K562 (cell line): ENCODE measurements around the gene TAF8. TPM values are rescaled to one million over a fixed set of nuclear protein-coding genes. Genes with fewer than 3 reads are reported as not detected.

ENCODE experiments used
- BHLHE40 ChIP-seq: IDR thresholded peaks from 2 replicates; pipeline ENCODE4 v1.6.1; 2011; ENCODE audit warnings: low read length, improper control_type of control experiment
- HNRNPLL ChIP-seq: fragments of 200-400 bp; formaldehyde crosslinking; IDR thresholded peaks from 2 replicates; pipeline ENCODE4 v1.6.1; 2017; ENCODE audit warnings: low read length, low read depth, mild to moderate bottlenecking; ENCODE audit not compliant: poor library complexity, severe bottlenecking
- KDM4B ChIP-seq, 2 experiments: fragments of 450-650 bp in 1 of 2; sonication (generic) in 1 of 2; IDR thresholded peaks; 2 replicates each; pipeline ENCODE4 v1.6.1; 2016 to 2017; ENCODE audit warnings: borderline replicate concordance in 2 of 2, antibody characterized with exemption in 1 of 2, low read depth in 1 of 2, mild to moderate bottlenecking in 1 of 2
- MXI1 ChIP-seq: IDR thresholded peaks from 2 replicates; pipeline ENCODE4 v1.6.1; 2011; ENCODE audit warnings: low read depth, mild to moderate bottlenecking, improper control_type of control experiment, low read length
- NR3C1 ChIP-seq: sonication (generic); formaldehyde crosslinking; IDR thresholded peaks from 2 replicates; pipeline ENCODE4 v1.8.1; 2022; ENCODE audit warnings: missing genetic modification reagents
- POLR2AphosphoS2 ChIP-seq: IDR thresholded peaks from 2 replicates; pipeline ENCODE4 v1.6.1; 2012; ENCODE audit warnings: low read length, improper control_type of control experiment
- PRMT5 ChIP-seq: sonication (generic); formaldehyde crosslinking; IDR thresholded peaks from 2 replicates; pipeline ENCODE4 v1.5.0; 2020; ENCODE audit warnings: missing genetic modification reagents
- SRSF7 ChIP-seq: fragments of 200-400 bp; formaldehyde crosslinking; optimal IDR thresholded peaks from 2 replicates; pipeline ENCODE3; 2017; ENCODE audit warnings: mild to moderate bottlenecking, low read depth, low read length
- ZFP30 ChIP-seq: fragments of 250-450 bp; sonication (Bioruptor Pico); IDR thresholded peaks from 2 replicates; pipeline ENCODE4 v1.8.0; 2022; ENCODE audit warnings: moderate library complexity, mild to moderate bottlenecking, inconsistent platforms, borderline replicate concordance
- ZNF347 ChIP-seq: fragments of 450-650 bp; formaldehyde crosslinking; IDR thresholded peaks from 2 replicates; pipeline ENCODE4 v1.4.0; 2020; ENCODE audit warnings: low read depth, mild to moderate bottlenecking, moderate library complexity
- ZNF445 ChIP-seq: fragments of 250-450 bp; sonication (Bioruptor Pico); IDR thresholded peaks from 2 replicates; pipeline ENCODE4 v1.4.0; 2020; ENCODE audit warnings: low read depth, mild to moderate bottlenecking, moderate library complexity
- ZNF57 ChIP-seq: fragments of 450-650 bp; formaldehyde crosslinking; IDR thresholded peaks from 2 replicates; pipeline ENCODE4 v1.4.0; 2020; ENCODE audit warnings: mild to moderate bottlenecking, moderate library complexity
- ZNF766 ChIP-seq: fragments of 200-800 bp; sonication (Bioruptor generic); conservative IDR thresholded peaks from 2 replicates; pipeline ENCODE4 v1.6.1; 2016; ENCODE audit warnings: missing genetic modification characterization, missing compliant biosample characterization
- polyA plus RNA-seq, 8 experiments: library from polyadenylated mRNA; depleted of rRNA in 4 of 8; stranded (reverse) in 5 of 8; unstranded in 3 of 8; fragments of >200 nt; fragmentation: Nextera tagmentation in 2 of 8; fragmentation: Illumina TruSeq in 1 of 8; extraction: Ambion mirVana in 2 of 8; extraction: Trizol in 1 of 8; gene quantifications; 2 replicates each; pipeline versions ENCODE4 v1.2.1 to v1.2.3, GENCODE V29; 2011 to 2014; ENCODE audit warnings: inconsistent platforms in 1 of 8, missing spikeins in 1 of 8
- total RNA-seq, 7 experiments: library from RNA; depleted of rRNA in 6 of 7; stranded (reverse); fragments of >200 nt in 6 of 7; fragmentation: Illumina TruSeq in 2 of 7; extraction: Trizol in 2 of 7; gene quantifications; 2 replicates each; pipeline versions ENCODE4 v1.2.1 to v1.2.3, GENCODE V29; 2011 to 2021; ENCODE audit warnings: low replicate concordance in 1 of 7
- TF ChIP-seq, protein P1 (sequence below), 2 experiments: IDR thresholded peaks; 2 replicates each; pipeline ENCODE4 v1.6.1; 2011; ENCODE audit warnings: borderline replicate concordance in 1 of 2, control low read depth in 1 of 2, low read depth in 1 of 2, low read length in 1 of 2, mild to moderate bottlenecking in 1 of 2, mixed read lengths in 1 of 2, moderate library complexity in 1 of 2; ENCODE audit not compliant: insufficient read depth in 1 of 2, insufficient read length in 1 of 2, poor library complexity in 1 of 2, severe bottlenecking in 1 of 2; ENCODE audit errors: extremely low read depth in 1 of 2
- TF ChIP-seq, protein P2 (sequence below): fragments of 450-650 bp; IDR thresholded peaks from 2 replicates; pipeline ENCODE4 v1.7.0; 2016; ENCODE audit warnings: borderline replicate concordance
- TF ChIP-seq, protein P3 (sequence below): sonication (generic); formaldehyde crosslinking; IDR thresholded peaks from 2 replicates; pipeline ENCODE4 v1.8.0; 2022; ENCODE audit warnings: missing genetic modification reagents, mild to moderate bottlenecking, moderate library complexity, borderline replicate concordance
- TF ChIP-seq, protein P4 (sequence below): sonication (generic); formaldehyde crosslinking; IDR thresholded peaks from 2 replicates; pipeline ENCODE4 v1.8.1; 2023; ENCODE audit warnings: mild to moderate bottlenecking, missing genetic modification reagents
- TF ChIP-seq, protein P5 (sequence below): sonication (generic); formaldehyde crosslinking; IDR thresholded peaks from 2 replicates; pipeline ENCODE4 v1.8.0; 2022; ENCODE audit warnings: missing genetic modification reagents, mild to moderate bottlenecking, borderline replicate concordance

Gene TAF8
- total and polyA plus RNA-seq, 9 of the 15 experiments (the other 6 are each of a cell fraction or from before 2014, with no cell fraction given), result 29.4 to 84.0 (median 52.6) TPM

DNA sequence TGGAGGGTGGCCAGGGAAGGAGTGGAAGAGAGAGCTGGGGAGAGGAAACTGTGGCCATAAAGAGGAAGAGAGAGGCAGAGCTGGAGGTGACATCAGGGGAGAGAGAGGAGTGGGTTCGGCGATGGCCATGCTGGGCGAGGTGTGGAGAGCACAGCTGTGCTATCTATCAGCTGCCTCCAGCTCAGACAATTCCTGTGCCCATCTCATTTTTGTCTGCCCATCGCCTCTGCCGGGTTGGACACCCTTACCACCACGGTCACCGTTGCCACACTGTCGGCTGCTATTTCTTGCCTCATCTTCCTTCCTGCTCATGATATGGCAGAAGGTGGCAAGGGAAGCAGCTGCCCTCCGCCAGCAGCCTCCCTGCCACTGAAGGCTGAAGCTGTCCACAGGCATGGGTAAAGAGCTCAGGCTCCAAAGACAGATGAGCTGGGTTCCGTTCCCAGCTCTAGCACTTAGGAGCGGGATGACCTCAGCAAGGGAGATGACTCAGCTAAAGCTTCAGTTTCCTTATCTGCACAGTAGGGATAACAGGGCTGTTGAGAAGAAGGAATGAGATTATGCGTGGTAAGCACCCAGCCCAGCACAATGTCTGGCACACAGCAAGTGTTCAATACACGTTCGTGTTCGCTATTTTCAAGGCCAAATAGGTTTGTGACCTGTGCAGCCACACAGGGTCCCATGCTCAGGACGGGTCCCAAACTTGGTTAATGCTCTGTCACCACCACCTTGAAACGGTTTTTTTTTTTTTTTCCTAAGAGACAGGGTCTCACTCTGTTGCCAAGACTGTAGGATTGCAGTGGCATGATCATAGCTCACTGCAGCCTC lies 21.9 kb upstream of the TAF8 start (continued):
- TF ChIP-seq, protein P1, sequence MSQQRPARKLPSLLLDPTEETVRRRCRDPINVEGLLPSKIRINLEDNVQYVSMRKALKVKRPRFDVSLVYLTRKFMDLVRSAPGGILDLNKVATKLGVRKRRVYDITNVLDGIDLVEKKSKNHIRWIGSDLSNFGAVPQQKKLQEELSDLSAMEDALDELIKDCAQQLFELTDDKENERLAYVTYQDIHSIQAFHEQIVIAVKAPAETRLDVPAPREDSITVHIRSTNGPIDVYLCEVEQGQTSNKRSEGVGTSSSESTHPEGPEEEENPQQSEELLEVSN (IDR thresholded peaks at IDR 0.05; ENCODE audit: borderline replicate concordance in 1 of 2, extremely low read depth in 1 of 2, insufficient read depth in 1 of 2, insufficient read length in 1 of 2, low read depth in 1 of 2, low read length in 1 of 2, poor library complexity in 1 of 2, severe bottlenecking in 1 of 2), result peak; percentile 14 to 44
- TF ChIP-seq ZNF766 (CRISPR knock-in tag) (peak; percentile 79; the same call in 1 of the 2 replicates), ZNF57 (CRISPR knock-in tag) (peak; percentile 82; the same call in 1 of the 2 replicates), NR3C1 (CRISPR knock-in tag) (no peak), ZNF347 (0 out of 2 replicates have a peak, but pooled peaks have one; percentile 57), HNRNPLL (no peak), ZNF445 (0 out of 2 replicates have a peak, but pooled peaks have one; percentile 22), PRMT5 (CRISPR knock-in tag) (no peak), SRSF7 (no peak), ZFP30 (no peak), MXI1 (0 out of 2 replicates have a peak, but pooled peaks have one; percentile 45), POLR2AphosphoS2 (no peak), KDM4B (IDR thresholded peaks at IDR 0.05; ENCODE audit: borderline replicate concordance in 2 of 2, low read depth in 1 of 2) (peak in 1 of 2 experiments; percentile 47; a peak in 1 of 4 replicates), BHLHE40 (peak; percentile 57; the same call in 1 of the 2 replicates)
- TF ChIP-seq, protein P2, sequence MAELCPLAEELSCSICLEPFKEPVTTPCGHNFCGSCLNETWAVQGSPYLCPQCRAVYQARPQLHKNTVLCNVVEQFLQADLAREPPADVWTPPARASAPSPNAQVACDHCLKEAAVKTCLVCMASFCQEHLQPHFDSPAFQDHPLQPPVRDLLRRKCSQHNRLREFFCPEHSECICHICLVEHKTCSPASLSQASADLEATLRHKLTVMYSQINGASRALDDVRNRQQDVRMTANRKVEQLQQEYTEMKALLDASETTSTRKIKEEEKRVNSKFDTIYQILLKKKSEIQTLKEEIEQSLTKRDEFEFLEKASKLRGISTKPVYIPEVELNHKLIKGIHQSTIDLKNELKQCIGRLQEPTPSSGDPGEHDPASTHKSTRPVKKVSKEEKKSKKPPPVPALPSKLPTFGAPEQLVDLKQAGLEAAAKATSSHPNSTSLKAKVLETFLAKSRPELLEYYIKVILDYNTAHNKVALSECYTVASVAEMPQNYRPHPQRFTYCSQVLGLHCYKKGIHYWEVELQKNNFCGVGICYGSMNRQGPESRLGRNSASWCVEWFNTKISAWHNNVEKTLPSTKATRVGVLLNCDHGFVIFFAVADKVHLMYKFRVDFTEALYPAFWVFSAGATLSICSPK, result peak; percentile 76; the same call in 1 of the 2 replicates
- TF ChIP-seq, protein P3, sequence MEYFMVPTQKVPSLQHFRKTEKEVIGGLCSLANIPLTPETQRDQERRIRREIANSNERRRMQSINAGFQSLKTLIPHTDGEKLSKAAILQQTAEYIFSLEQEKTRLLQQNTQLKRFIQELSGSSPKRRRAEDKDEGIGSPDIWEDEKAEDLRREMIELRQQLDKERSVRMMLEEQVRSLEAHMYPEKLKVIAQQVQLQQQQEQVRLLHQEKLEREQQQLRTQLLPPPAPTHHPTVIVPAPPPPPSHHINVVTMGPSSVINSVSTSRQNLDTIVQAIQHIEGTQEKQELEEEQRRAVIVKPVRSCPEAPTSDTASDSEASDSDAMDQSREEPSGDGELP, result peak; percentile 93
- TF ChIP-seq, protein P4, sequence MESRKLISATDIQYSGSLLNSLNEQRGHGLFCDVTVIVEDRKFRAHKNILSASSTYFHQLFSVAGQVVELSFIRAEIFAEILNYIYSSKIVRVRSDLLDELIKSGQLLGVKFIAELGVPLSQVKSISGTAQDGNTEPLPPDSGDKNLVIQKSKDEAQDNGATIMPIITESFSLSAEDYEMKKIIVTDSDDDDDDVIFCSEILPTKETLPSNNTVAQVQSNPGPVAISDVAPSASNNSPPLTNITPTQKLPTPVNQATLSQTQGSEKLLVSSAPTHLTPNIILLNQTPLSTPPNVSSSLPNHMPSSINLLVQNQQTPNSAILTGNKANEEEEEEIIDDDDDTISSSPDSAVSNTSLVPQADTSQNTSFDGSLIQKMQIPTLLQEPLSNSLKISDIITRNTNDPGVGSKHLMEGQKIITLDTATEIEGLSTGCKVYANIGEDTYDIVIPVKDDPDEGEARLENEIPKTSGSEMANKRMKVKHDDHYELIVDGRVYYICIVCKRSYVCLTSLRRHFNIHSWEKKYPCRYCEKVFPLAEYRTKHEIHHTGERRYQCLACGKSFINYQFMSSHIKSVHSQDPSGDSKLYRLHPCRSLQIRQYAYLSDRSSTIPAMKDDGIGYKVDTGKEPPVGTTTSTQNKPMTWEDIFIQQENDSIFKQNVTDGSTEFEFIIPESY (CRISPR knock-in tag), result no peak; the same call in 1 of the 2 replicates
- TF ChIP-seq, protein P5, sequence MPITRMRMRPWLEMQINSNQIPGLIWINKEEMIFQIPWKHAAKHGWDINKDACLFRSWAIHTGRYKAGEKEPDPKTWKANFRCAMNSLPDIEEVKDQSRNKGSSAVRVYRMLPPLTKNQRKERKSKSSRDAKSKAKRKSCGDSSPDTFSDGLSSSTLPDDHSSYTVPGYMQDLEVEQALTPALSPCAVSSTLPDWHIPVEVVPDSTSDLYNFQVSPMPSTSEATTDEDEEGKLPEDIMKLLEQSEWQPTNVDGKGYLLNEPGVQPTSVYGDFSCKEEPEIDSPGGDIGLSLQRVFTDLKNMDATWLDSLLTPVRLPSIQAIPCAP (CRISPR knock-in tag), result no peak
